Measurements from ENCODE around the gene HIP1. TPM values are rescaled to one million over a fixed set of nuclear protein-coding genes. Genes with fewer than 3 reads are reported as not detected.

The HIP1 gene
- total RNA-seq, 1 donor from 2014 or later: 12.4 TPM

DNA sequence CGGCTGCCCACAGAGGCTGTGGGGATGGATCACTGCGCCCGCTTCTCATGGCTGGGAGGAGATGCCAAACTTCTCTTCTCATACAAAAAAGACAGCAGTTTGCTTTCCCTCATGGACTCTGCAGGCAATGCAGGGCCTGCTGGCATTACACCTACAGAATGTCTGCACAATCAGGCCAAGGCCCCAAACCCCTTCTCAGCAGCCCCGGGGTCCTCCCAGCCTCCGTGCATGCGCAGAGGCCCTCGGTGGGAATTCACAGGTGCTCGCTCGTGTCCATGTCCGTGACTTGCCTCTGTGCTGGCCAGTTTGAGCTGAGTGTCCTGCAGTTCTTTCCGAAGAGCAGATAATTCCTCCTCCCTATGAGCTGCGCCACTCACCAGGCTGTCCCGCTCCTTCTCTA, 183.0 kb downstream of the HIP1 start:
- no peak for TF ChIP-seq CTCF (IDR thresholded peaks at IDR 0.05; ENCODE audit: insufficient read depth, low read length, poor library complexity, severe bottlenecking)
- Histone ChIP-seq H3K27me3 (ENCODE audit: control insufficient read depth, insufficient read depth, low read length) (no peaks in the 10 kb centered on the region), H3K36me3 (ENCODE audit: control insufficient read depth, insufficient read depth, low read length) (no peaks in the 10 kb centered on the region), H3K4me3 (ENCODE audit: low read depth, low read length) (no peak overlapping the region)
- DNase-seq (ENCODE audit: low read depth): no peak

DNA sequence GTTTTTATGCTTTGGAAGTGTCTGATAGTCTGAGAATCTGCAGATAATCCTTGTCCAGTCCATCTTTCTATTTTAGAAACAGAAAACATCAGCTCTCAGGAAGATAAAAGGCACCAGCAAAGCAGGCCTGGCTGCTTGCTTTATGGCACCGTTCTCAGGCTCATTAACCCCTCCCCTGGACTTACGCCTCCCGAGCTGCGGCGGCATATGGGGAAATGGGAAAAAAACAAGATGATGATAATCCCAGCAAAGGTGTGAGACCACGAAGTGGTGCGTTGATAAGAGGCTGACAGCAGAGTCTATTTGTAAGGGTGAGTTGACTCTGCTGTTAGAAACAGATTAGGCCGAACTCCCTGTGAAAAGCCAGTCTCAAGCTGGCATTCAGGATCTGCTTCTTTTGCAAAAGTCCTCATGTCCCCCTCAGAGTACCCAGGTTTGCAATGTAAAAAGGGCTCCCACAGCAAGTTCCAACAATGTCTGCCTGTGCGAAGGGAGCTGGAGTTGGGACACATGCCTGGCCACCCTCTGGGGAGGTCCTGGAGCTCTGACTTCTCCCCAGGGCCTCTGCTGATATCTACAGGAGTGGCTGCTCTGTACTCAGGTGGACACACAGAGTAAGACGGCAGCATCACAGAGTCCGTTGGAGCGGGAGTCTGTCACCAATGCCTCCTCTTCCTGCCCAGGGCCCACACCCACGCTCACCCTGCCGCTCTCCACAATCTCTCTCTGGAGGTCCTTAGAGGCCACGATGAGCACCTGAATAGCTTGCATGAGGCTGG, 192.3 kb downstream of the HIP1 start:
- peaks cover 1% of the 10 kb centered on the region for H3K36me3 ChIP-seq (ENCODE audit: control insufficient read depth, insufficient read depth, low read length)
- DNase-seq (ENCODE audit: low read depth): no peak
- no peak for TF ChIP-seq CTCF (IDR thresholded peaks at IDR 0.05; ENCODE audit: insufficient read depth, low read length, poor library complexity, severe bottlenecking)
- H3K4me3 ChIP-seq (ENCODE audit: low read depth, low read length): no peak overlapping the region
- no peaks in the 10 kb centered on the region for H3K27me3 ChIP-seq (ENCODE audit: control insufficient read depth, insufficient read depth, low read length)

- no peak for TF ChIP-seq CTCF (IDR thresholded peaks at IDR 0.05; ENCODE audit: insufficient read depth, low read length, poor library complexity, severe bottlenecking)
- H3K27me3 ChIP-seq (ENCODE audit: control insufficient read depth, insufficient read depth, low read length): no peaks in the 10 kb centered on the region
- no peaks in the 10 kb centered on the region for H3K36me3 ChIP-seq (ENCODE audit: control insufficient read depth, insufficient read depth, low read length)
- DNase-seq (ENCODE audit: low read depth): no peak
- H3K4me3 ChIP-seq (ENCODE audit: low read depth, low read length): no peak overlapping the region
These were observed 201.0 kb downstream of the HIP1 start for GRCh38 chr7:75537731-75538130.

GRCh38 chr7:75536940-75537538, 201.7 kb downstream of the HIP1 start:
- no peak for TF ChIP-seq CTCF (IDR thresholded peaks at IDR 0.05; ENCODE audit: insufficient read depth, low read length, poor library complexity, severe bottlenecking)
- Histone ChIP-seq H3K36me3 (ENCODE audit: control insufficient read depth, insufficient read depth, low read length) (no peaks in the 10 kb centered on the region), H3K27me3 (ENCODE audit: control insufficient read depth, insufficient read depth, low read length) (no peaks in the 10 kb centered on the region), H3K4me3 (ENCODE audit: low read depth, low read length) (no peak overlapping the region)
- DNase-seq (ENCODE audit: low read depth): no peak

GRCh38 chr7:75536491-75536890, 202.2 kb downstream of the HIP1 start:
- Histone ChIP-seq H3K4me3 (ENCODE audit: low read depth, low read length) (no peak overlapping the region), H3K36me3 (ENCODE audit: control insufficient read depth, insufficient read depth, low read length) (no peaks in the 10 kb centered on the region), H3K27me3 (ENCODE audit: control insufficient read depth, insufficient read depth, low read length) (no peaks in the 10 kb centered on the region)
- no peak for TF ChIP-seq CTCF (IDR thresholded peaks at IDR 0.05; ENCODE audit: insufficient read depth, low read length, poor library complexity, severe bottlenecking)
- DNase-seq (ENCODE audit: low read depth): no peak

Measured in kidney epithelial cell (primary cell).